ENCODE results near the gene THEM5.
"Not testable (repeated sequence)": the region's sequence is repeated elsewhere in the genome, so short reads cannot be mapped to it uniquely, and the experiment has no call there.

THEM5 gene

GRCh38 chr1:151882466-151882865, 29.0 kb upstream of the THEM5 start:
- H3K4me3 ChIP-seq (replicated peaks; ENCODE audit: low read depth, low read length) = no peak overlapping the region
- DNase-seq (ENCODE audit: extremely low read depth, low read depth) = no peak
- TF ChIP-seq CTCF (IDR thresholded peaks at IDR 0.05; ENCODE audit: low read depth, low read length, missing control alignments) = no peak

- H3K4me3 ChIP-seq (replicated peaks; ENCODE audit: low read depth, low read length) = no peak overlapping the region
- TF ChIP-seq CTCF (IDR thresholded peaks at IDR 0.05; ENCODE audit: low read depth, low read length, missing control alignments) = no peak
- DNase-seq (ENCODE audit: extremely low read depth, low read depth) = no peak
Observed at GRCh38 chr1:151881479-151881878, 28.0 kb upstream of the THEM5 start.

- no peak for TF ChIP-seq CTCF (IDR thresholded peaks at IDR 0.05; ENCODE audit: low read depth, low read length, missing control alignments)
Observed at GRCh38 chr1:151875419-151876097, 22.0 kb upstream of the THEM5 start.

GRCh38 chr1:151872776-151873175, 19.3 kb upstream of the THEM5 start:
- not testable (repeated sequence) for H3K4me3 ChIP-seq (replicated peaks; ENCODE audit: low read depth, low read length); DNase-seq (ENCODE audit: extremely low read depth, low read depth)

More at GRCh38 chr1:151875419-151876097, 22.0 kb upstream of the THEM5 start:
- DNase-seq (ENCODE audit: extremely low read depth, low read depth) = no peak
- H3K4me3 ChIP-seq (replicated peaks; ENCODE audit: low read depth, low read length) = no peak overlapping the region

- DNase-seq (ENCODE audit: extremely low read depth, low read depth) = no peak
- no peak for TF ChIP-seq CTCF (IDR thresholded peaks at IDR 0.05; ENCODE audit: low read depth, low read length, missing control alignments)
- H3K4me3 ChIP-seq (replicated peaks; ENCODE audit: low read depth, low read length) = no peak overlapping the region
Observed at GRCh38 chr1:151871284-151872030, 17.9 kb upstream of the THEM5 start.

- H3K4me3 ChIP-seq (replicated peaks; ENCODE audit: low read depth, low read length) = no peak overlapping the region
- TF ChIP-seq CTCF (IDR thresholded peaks at IDR 0.05; ENCODE audit: low read depth, low read length, missing control alignments) = no peak
- DNase-seq (ENCODE audit: extremely low read depth, low read depth) = no peak
Observed at GRCh38 chr1:151868486-151868885, 15.0 kb upstream of the THEM5 start.

GRCh38 chr1:151867765-151868411, 14.4 kb upstream of the THEM5 start:
- DNase-seq (ENCODE audit: extremely low read depth, low read depth) = no peak
- TF ChIP-seq CTCF (IDR thresholded peaks at IDR 0.05; ENCODE audit: low read depth, low read length, missing control alignments) = no peak
- H3K4me3 ChIP-seq (replicated peaks; ENCODE audit: low read depth, low read length) = no peak overlapping the region
